ENCODE data around the gene LALBA.
"Not testable (repeated sequence)": the region's sequence is repeated elsewhere in the genome, so short reads cannot be mapped to it uniquely, and the experiment has no call there.

Gene LALBA

DNA sequence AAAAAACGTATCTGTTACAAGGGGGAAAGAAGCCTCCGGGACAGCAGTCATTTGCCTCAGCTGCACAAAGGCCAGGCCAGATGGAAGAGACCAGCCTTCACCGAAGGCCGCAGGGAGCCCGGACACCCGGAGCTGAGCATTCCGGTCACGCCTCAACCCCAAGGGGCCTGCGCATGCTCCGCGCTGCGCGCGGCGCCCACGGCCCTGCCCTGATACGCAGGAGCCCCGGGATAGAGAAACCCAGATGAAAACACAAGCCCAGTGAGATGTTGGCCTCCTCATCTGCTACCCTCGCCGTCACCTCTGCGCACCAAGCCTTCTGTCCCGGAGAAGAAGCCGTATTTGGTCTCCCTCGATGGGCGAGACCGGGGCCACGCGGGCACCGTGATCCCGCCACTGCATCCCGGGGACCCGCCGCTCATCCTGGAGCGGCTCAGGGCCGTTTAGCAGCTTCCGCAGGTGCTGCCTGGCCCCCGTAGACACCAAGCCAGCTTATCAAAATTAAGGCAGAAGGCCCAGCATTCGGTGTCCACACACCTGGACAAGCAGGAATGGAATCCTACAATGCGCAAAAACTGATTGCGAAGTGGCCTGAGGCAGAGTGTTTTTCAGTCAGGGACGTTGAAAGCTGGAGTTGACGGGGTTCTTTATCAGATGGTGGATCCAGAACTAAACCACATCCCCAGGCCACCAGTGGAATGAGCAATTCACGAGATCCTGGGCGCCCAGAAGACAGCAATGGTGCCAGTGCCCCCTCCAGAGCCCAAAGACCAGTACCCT lies 41.8 kb downstream of the LALBA start:
- DNase-seq (ENCODE audit: low spot score): no peak

DNA sequence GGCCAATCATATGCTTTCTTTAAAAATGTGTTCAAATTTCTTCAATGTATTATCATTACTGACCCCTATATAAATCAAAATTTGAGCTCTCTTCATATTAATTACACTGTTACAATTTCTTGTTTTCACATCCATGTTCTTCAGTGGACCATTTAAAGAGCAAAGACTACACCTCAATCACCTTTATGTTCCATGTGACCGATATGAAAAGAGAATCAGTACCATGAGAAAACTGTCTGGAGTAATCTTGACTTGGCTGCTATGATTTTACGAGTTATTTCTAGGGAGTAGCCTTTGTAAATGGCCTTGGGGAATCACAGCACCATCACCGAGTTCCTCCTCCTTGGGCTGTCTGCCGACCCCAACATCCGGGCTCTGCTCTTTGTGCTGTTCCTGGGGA lies 44.5 kb downstream of the LALBA start, which contains the start of gene OR8S1:
Gene OR8S1 (plus strand): TSS at position 301 of the 400 bp plus-strand sequence. CDS start 0 bp downstream, at position 301.
- no peak for DNase-seq (ENCODE audit: low spot score)

GRCh38 chr12:48520381-48520780 lies 49.5 kb downstream of the LALBA start:
- not testable (repeated sequence) for DNase-seq (ENCODE audit: low spot score)
